ENCODE data around the gene TNFRSF21.
"Not testable (repeated sequence)": the region's sequence is repeated elsewhere in the genome, so short reads cannot be mapped to it uniquely, and the experiment has no call there.

DNA sequence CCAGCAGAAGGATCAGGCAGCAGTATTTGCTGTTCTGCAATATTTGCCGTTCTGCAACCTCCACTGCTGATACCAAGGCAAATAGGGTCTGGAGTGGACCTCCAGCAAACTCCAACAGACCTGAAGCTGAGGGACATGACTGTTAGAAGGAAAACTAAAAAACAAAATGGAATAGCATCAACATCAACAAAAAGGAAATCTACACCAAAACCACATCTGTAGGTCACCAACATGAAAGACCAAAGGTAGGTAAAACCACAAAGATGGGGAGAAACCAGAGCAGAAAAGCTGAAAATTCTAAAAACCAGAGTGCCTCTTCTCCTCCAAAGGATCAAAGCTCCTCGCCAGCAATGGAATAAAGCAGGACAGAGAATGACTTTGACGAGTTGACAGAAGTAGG is 18.9 kb upstream of the TNFRSF21 start:
- not testable (repeated sequence) for TF ChIP-seq EZH2 (optimal IDR thresholded peaks at IDR 0.05; ENCODE audit: low read depth, low read length); EZH2phosphoT487 (IDR thresholded peaks at IDR 0.05; ENCODE audit: low read length)
- TF ChIP-seq, protein P1, sequence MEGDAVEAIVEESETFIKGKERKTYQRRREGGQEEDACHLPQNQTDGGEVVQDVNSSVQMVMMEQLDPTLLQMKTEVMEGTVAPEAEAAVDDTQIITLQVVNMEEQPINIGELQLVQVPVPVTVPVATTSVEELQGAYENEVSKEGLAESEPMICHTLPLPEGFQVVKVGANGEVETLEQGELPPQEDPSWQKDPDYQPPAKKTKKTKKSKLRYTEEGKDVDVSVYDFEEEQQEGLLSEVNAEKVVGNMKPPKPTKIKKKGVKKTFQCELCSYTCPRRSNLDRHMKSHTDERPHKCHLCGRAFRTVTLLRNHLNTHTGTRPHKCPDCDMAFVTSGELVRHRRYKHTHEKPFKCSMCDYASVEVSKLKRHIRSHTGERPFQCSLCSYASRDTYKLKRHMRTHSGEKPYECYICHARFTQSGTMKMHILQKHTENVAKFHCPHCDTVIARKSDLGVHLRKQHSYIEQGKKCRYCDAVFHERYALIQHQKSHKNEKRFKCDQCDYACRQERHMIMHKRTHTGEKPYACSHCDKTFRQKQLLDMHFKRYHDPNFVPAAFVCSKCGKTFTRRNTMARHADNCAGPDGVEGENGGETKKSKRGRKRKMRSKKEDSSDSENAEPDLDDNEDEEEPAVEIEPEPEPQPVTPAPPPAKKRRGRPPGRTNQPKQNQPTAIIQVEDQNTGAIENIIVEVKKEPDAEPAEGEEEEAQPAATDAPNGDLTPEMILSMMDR (IDR thresholded peaks at IDR 0.05; ENCODE audit: low read length): not testable (repeated sequence)
